PC-9 (cell line): ENCODE results near the gene MYPN.

Experiments used
- EZH2 ChIP-seq: fragments of 200-600 bp; sonication (generic); IDR thresholded peaks from 2 replicates; pipeline ENCODE4 v1.8.0; 2017; ENCODE audit warnings: antibody characterized with exemption, low read depth
- TF ChIP-seq, protein P1 (sequence below): fragments of 200-600 bp; sonication (generic); conservative IDR thresholded peaks from 2 replicates; pipeline ENCODE4 v1.6.1; 2017; ENCODE audit warnings: mixed run types, antibody characterized with exemption, mild to moderate bottlenecking, moderate library complexity

DNA sequence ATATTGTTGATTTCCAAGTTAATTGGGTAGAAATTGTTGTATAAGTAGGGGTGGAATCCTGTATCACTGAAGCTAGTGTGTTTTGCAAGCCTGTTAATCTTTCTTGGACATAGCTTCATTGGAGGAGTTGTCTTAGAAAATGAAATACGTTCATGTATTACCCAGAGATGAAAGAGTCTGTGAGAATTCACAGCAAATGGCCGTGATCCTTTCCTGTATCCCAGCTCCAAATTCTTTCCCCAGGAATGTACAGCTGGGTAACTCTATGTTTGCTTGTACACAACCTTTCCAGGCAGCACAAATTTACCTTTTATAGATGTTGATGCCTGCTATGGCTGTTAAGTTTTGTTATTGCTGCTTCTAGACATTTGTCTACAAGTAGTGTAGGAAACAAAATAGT lies 18.7 kb downstream of the MYPN start:
- TF ChIP-seq, protein P1, sequence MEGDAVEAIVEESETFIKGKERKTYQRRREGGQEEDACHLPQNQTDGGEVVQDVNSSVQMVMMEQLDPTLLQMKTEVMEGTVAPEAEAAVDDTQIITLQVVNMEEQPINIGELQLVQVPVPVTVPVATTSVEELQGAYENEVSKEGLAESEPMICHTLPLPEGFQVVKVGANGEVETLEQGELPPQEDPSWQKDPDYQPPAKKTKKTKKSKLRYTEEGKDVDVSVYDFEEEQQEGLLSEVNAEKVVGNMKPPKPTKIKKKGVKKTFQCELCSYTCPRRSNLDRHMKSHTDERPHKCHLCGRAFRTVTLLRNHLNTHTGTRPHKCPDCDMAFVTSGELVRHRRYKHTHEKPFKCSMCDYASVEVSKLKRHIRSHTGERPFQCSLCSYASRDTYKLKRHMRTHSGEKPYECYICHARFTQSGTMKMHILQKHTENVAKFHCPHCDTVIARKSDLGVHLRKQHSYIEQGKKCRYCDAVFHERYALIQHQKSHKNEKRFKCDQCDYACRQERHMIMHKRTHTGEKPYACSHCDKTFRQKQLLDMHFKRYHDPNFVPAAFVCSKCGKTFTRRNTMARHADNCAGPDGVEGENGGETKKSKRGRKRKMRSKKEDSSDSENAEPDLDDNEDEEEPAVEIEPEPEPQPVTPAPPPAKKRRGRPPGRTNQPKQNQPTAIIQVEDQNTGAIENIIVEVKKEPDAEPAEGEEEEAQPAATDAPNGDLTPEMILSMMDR, result no peak
- TF ChIP-seq EZH2, result no peak
